K562 (cell line): ENCODE data around the gene OLIG3. TPM values are rescaled to one million over a fixed set of nuclear protein-coding genes. Genes with fewer than 3 reads are reported as not detected.

Experiments used
- ATAC-seq: fragments of 200-7000 bp; cut with Tn5 transposase; 3 replicates; pipeline ENCODE4 v1.9.1; 2020; ENCODE audit warnings: moderate library complexity
- BruUV-seq: library from RNA; stranded (reverse); fragments of 400-500 nt; replicated peaks from 2 replicates; lab custom pipeline; 2021; lab: Mats Ljungman, UMichigan
- CTCF ChIA-PET: fragments of 300-600 bp; formaldehyde crosslinking; extraction: SDS; loops from one replicate; lab custom pipeline; 2021; ENCODE audit warnings: low intra/inter-chr PET ratio; lab: Yijun Ruan, JAX
- POLR2A ChIA-PET: fragments of 300-600, 350-650 bp; sonication (Branson Sonifier 250); formaldehyde crosslinking; extraction: SDS; loops from one replicate; lab custom pipeline; 2021; ENCODE audit warnings: antibody characterized with exemption, inconsistent platforms; lab: Yijun Ruan, JAX
- DNase-seq, 4 experiments: peaks; one replicate each; pipeline versions ENCODE4 v3.0.0 to v3.0.0-alpha.2; 2011 to 2018; ENCODE audit warnings: low spot score in 3 of 4, mixed read lengths in 3 of 4; ENCODE audit errors: extremely low read depth in 1 of 4
- FAIRE-seq: peaks from 2 replicates; lab custom pipeline; 2011; peaks lifted over from hg19 to GRCh38; lab: Jason Lieb, UNC
- H2AFZ ChIP-seq: 2 replicates; pipeline ENCODE4 v1.6.0; 2011; ENCODE audit warnings: low read depth, low read length, control low read depth, inconsistent platforms
- H3K27ac ChIP-seq: fragments of 200-600 bp; 3 replicates; pipeline ENCODE4 v1.8.0; 2011; ENCODE audit warnings: low read depth, mild to moderate bottlenecking, control low read depth, inconsistent platforms, low read length, moderate library complexity, mixed read lengths; ENCODE audit errors: extremely low read depth
- H3K27me3 ChIP-seq, 2 experiments: fragments of 300-600 bp in 1 of 2; 2 replicates in 1 of 2; 3 replicates in 1 of 2; pipeline versions ENCODE4 v1.6.0 to v1.8.0; 2011; ENCODE audit warnings: inconsistent platforms in 2 of 2, low read length in 2 of 2, mild to moderate bottlenecking in 1 of 2, mixed read lengths in 1 of 2, moderate library complexity in 1 of 2; ENCODE audit not compliant: control insufficient read depth in 2 of 2, insufficient read depth in 2 of 2
- H3K36me3 ChIP-seq: fragments of 300-600 bp; 3 replicates; pipeline ENCODE4 v1.8.0; 2011; ENCODE audit warnings: mild to moderate bottlenecking, low read length, inconsistent platforms; ENCODE audit not compliant: control insufficient read depth, insufficient read depth
- H3K4me1 ChIP-seq, 2 experiments: fragments of 200-600 bp in 1 of 2; replicated peaks in 1 of 2; 2 replicates in 1 of 2; 3 replicates in 1 of 2; pipeline versions ENCODE4 v1.5.1 to v1.8.0; 2011; ENCODE audit warnings: inconsistent platforms in 2 of 2, low read length in 2 of 2, mild to moderate bottlenecking in 1 of 2, mixed read lengths in 1 of 2, moderate library complexity in 1 of 2; ENCODE audit not compliant: control insufficient read depth in 2 of 2, insufficient read depth in 2 of 2
- H3K4me2 ChIP-seq: 2 replicates; pipeline ENCODE4 v1.6.1; 2011; ENCODE audit warnings: low read length, control low read depth, inconsistent platforms, mixed read lengths; ENCODE audit not compliant: insufficient read depth
- H3K4me3 ChIP-seq: fragments of 200-600 bp; sonication (generic), shearing (Covaris generic); 2 replicates; pipeline ENCODE4 v1.5.1; 2016; ENCODE audit warnings: control low read depth, inconsistent platforms
- H3K79me2 ChIP-seq: fragments of 200-600 bp; 3 replicates; pipeline ENCODE4 v1.8.0; 2011; ENCODE audit warnings: low read length, inconsistent platforms; ENCODE audit not compliant: control insufficient read depth, insufficient read depth
- H3K9ac ChIP-seq, 2 experiments: 2 replicates each; pipeline versions ENCODE4 v1.6.0 to v1.6.1; 2011; ENCODE audit warnings: low read depth in 2 of 2, low read length in 2 of 2, control low read depth in 1 of 2, inconsistent platforms in 1 of 2, mild to moderate bottlenecking in 1 of 2, mixed read lengths in 1 of 2; ENCODE audit not compliant: insufficient read depth in 1 of 2
- H3K9me1 ChIP-seq: one replicate; pipeline ENCODE4 v1.6.0; 2011; ENCODE audit warnings: inconsistent platforms, mild to moderate bottlenecking, low read length, moderate library complexity; ENCODE audit not compliant: control insufficient read depth, insufficient read depth
- H3K9me3 ChIP-seq: replicated peaks from 2 replicates; pipeline ENCODE4 v1.5.1; 2011; ENCODE audit warnings: low read depth, low read length, inconsistent platforms; ENCODE audit not compliant: control insufficient read depth, insufficient read depth
- H4K20me1 ChIP-seq: replicated peaks from 2 replicates; pipeline ENCODE4 v1.6.1; 2011; ENCODE audit warnings: low read length, inconsistent platforms, mixed read lengths; ENCODE audit not compliant: control insufficient read depth, insufficient read depth
- BCOR ChIP-seq: fragments of 450-650 bp; IDR thresholded peaks from 2 replicates; pipeline ENCODE4 v1.6.1; 2016
- CHD1 ChIP-seq: fragments of 200-600 bp; sonication (generic); IDR thresholded peaks from one replicate; pipeline ENCODE4 v1.6.1; 2012; ENCODE audit warnings: mild to moderate bottlenecking, moderate library complexity, low read length, inconsistent platforms
- COPS2 ChIP-seq: fragments of 450-650 bp; conservative IDR thresholded peaks from 2 replicates; pipeline ENCODE4 v1.6.1; 2016; ENCODE audit warnings: mild to moderate bottlenecking, moderate library complexity
- ELF2 ChIP-seq: fragments of 250-450 bp; sonication (Bioruptor Pico); IDR thresholded peaks from 2 replicates; pipeline ENCODE4 v1.5.0; 2021; ENCODE audit warnings: mild to moderate bottlenecking
- FOXA1 ChIP-seq: fragments of 450-650 bp; IDR thresholded peaks from 2 replicates; pipeline ENCODE4 v1.6.1; 2016; ENCODE audit warnings: mild to moderate bottlenecking, borderline replicate concordance
- NFIC ChIP-seq: fragments of 450-650 bp; IDR thresholded peaks from 2 replicates; pipeline ENCODE4 v1.6.1; 2017; ENCODE audit warnings: mild to moderate bottlenecking, inconsistent platforms
- NR2C1 ChIP-seq, 2 experiments: fragments of 450-650 bp; IDR thresholded peaks; 2 replicates each; pipeline ENCODE4 v1.6.1; 2017; ENCODE audit warnings: mild to moderate bottlenecking in 2 of 2, antibody characterized with exemption in 1 of 2, inconsistent platforms in 1 of 2, missing compliant biosample characterization in 1 of 2, missing genetic modification characterization in 1 of 2
- SOX6 ChIP-seq: fragments of 450-650 bp; IDR thresholded peaks from 2 replicates; pipeline ENCODE4 v1.6.1; 2014; ENCODE audit warnings: mild to moderate bottlenecking
- THRAP3 ChIP-seq: fragments of 450-650 bp; IDR thresholded peaks from 2 replicates; pipeline ENCODE4 v1.6.1; 2016; ENCODE audit warnings: mild to moderate bottlenecking, inconsistent platforms, borderline replicate concordance
- ZNF121 ChIP-seq: sonication (generic); formaldehyde crosslinking; conservative IDR thresholded peaks from 2 replicates; pipeline ENCODE4 v1.8.0; 2022; ENCODE audit warnings: missing genetic modification reagents
- ZNF311 ChIP-seq: fragments of 250-450 bp; sonication (Bioruptor Pico); IDR thresholded peaks from 2 replicates; pipeline ENCODE4 v1.4.0; 2020; ENCODE audit warnings: mild to moderate bottlenecking, moderate library complexity
- ZNF764 ChIP-seq: fragments of 250-450 bp; sonication (Bioruptor Pico); IDR thresholded peaks from 2 replicates; pipeline ENCODE4 v1.4.0; 2020; ENCODE audit warnings: low read depth, mild to moderate bottlenecking, moderate library complexity
- WGBS: fragments of 100-300 bp; shearing (Covaris generic); methylation state at CpG from one replicate; pipeline ENCODE4 v1.1.6; 2016; ENCODE audit warnings: low coverage, mixed read lengths; ENCODE audit not compliant: insufficient coverage; ENCODE audit errors: missing lambda C conversion rate; 5-methylcytosine and 5-hydroxymethylcytosine counted together
- in situ Hi-C: fragments of 300-500 bp; cut with MboI; formaldehyde crosslinking; loops from 4 replicates; pipeline ENCODE4 v1.15.0; 2018; ENCODE audit warnings: inconsistent platforms, mixed read lengths
- intact Hi-C: fragments of 100-400 bp; cut with micrococcal nuclease; formaldehyde crosslinking; loops from 2 replicates; pipeline ENCODE4 v1.14.2; 2022
- polyA plus RNA-seq, 8 experiments: library from polyadenylated mRNA; depleted of rRNA in 4 of 8; stranded (reverse) in 5 of 8; unstranded in 3 of 8; fragments of >200 nt; fragmentation: Nextera tagmentation in 2 of 8; fragmentation: Illumina TruSeq in 1 of 8; extraction: Ambion mirVana in 2 of 8; extraction: Trizol in 1 of 8; gene quantifications; 2 replicates each; pipeline versions ENCODE4 v1.2.1 to v1.2.3, GENCODE V29; 2011 to 2014; ENCODE audit warnings: inconsistent platforms in 1 of 8, missing spikeins in 1 of 8
- total RNA-seq, 7 experiments: library from RNA; depleted of rRNA in 6 of 7; stranded (reverse); fragments of >200 nt in 6 of 7; fragmentation: Illumina TruSeq in 2 of 7; extraction: Trizol in 2 of 7; gene quantifications; 2 replicates each; pipeline versions ENCODE4 v1.2.1 to v1.2.3, GENCODE V29; 2011 to 2021; ENCODE audit warnings: low replicate concordance in 1 of 7
- TF ChIP-seq, protein P1 (sequence below), 3 experiments: fragments of 200-800 bp in 1 of 3; fragments of 250-450 bp in 1 of 3; fragments of 450-650 bp in 1 of 3; sonication (Bioruptor Pico) in 1 of 3; sonication (Bioruptor generic) in 1 of 3; formaldehyde crosslinking in 1 of 3; IDR thresholded peaks; 2 replicates each; pipeline versions ENCODE4 v1.6.1 to v1.8.0; 2016 to 2022; ENCODE audit warnings: mild to moderate bottlenecking in 2 of 3, missing genetic modification characterization in 2 of 3, missing compliant biosample characterization in 1 of 3, moderate library complexity in 1 of 3

OLIG3 gene
- total and polyA plus RNA-seq, 9 of the 15 experiments (the other 6 are each of a cell fraction or from before 2014, with no cell fraction given) = not detected

DNA sequence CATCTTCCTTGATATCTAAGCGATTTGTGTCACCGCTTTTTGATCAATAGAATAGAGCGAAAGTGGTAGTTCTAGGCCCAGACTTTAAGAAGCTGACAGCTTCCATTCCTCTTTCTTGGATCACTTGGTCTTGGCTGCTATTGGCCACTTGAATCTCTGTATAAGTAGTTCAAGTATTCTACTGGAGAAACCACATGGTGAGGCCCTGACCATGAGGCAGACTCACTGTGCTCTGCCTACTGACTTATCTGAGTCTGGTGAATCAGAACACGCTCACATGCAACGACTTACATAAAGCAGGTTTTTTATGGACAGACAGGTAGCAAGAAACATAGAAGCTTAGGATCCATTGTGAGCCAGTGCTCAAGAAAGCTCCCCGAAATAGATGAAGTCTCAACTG, 27.0 kb downstream of the OLIG3 start:
- H3K36me3 ChIP-seq = no peaks in the 10 kb centered on the region
- POLR2A ChIA-PET = interaction anchor here (0.6 kb wide), 1 partner anchor 327 kb away, joined by 3 read pairs; no protein-coding TSS in a partner anchor
- no peaks in the 10 kb centered on the region for H3K9me3 ChIP-seq
- no peak overlapping the region for H2AFZ ChIP-seq
- 3% methylated on average over 6 of the region's 6 CpGs for WGBS
- no peaks in the 10 kb centered on the region for H3K4me1 ChIP-seq
- H3K9ac ChIP-seq = no peak overlapping the region
- H3K4me2 ChIP-seq = no peak overlapping the region
- no peaks in the 10 kb centered on the region for H3K79me2 ChIP-seq
- no peaks in the 10 kb centered on the region for H3K9me1 ChIP-seq
- peaks cover 0 to 17% of the 10 kb centered on the region in 2 experiments; a peak in 2 of 5 replicates for H3K27me3 ChIP-seq
- FAIRE-seq = no peak
- no TSS peak for BruUV-seq
- intact Hi-C loops = no loop called here
- in situ Hi-C loops = no loop called here
- ATAC-seq = no peak
- TF ChIP-seq BCOR = no peak
- no peak for TF ChIP-seq NFIC
- TF ChIP-seq COPS2 = no peak
- TF ChIP-seq THRAP3 = no peak
- no peak for TF ChIP-seq ZNF311 (CRISPR knock-in tag)
- no peak for TF ChIP-seq FOXA1
- TF ChIP-seq ZNF764 (CRISPR knock-in tag) = no peak
- TF ChIP-seq, protein P1, sequence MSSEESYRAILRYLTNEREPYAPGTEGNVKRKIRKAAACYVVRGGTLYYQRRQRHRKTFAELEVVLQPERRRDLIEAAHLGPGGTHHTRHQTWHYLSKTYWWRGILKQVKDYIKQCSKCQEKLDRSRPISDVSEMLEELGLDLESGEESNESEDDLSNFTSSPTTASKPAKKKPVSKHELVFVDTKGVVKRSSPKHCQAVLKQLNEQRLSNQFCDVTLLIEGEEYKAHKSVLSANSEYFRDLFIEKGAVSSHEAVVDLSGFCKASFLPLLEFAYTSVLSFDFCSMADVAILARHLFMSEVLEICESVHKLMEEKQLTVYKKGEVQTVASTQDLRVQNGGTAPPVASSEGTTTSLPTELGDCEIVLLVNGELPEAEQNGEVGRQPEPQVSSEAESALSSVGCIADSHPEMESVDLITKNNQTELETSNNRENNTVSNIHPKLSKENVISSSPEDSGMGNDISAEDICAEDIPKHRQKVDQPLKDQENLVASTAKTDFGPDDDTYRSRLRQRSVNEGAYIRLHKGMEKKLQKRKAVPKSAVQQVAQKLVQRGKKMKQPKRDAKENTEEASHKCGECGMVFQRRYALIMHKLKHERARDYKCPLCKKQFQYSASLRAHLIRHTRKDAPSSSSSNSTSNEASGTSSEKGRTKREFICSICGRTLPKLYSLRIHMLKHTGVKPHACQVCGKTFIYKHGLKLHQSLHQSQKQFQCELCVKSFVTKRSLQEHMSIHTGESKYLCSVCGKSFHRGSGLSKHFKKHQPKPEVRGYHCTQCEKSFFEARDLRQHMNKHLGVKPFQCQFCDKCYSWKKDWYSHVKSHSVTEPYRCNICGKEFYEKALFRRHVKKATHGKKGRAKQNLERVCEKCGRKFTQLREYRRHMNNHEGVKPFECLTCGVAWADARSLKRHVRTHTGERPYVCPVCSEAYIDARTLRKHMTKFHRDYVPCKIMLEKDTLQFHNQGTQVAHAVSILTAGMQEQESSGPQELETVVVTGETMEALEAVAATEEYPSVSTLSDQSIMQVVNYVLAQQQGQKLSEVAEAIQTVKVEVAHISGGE (CRISPR knock-in tag; IDR thresholded peaks at IDR 0.05) = no peak
- no peak for TF ChIP-seq NR2C1 (IDR thresholded peaks at IDR 0.05)
- no peak for TF ChIP-seq NR2C1 (tag; IDR thresholded peaks at IDR 0.05)
- no peak for TF ChIP-seq SOX6
- TF ChIP-seq ZNF121 (CRISPR knock-in tag) = no peak
- TF ChIP-seq CHD1 = no peak
- TF ChIP-seq ELF2 (CRISPR knock-in tag) = no peak
- H3K4me3 ChIP-seq = no peak overlapping the region
- no peak overlapping the region for H3K27ac ChIP-seq
- CTCF ChIA-PET = no interaction called here
- H4K20me1 ChIP-seq = no peaks in the 10 kb centered on the region
- no peak for DNase-seq
